H1 (cell line): Measurements from ENCODE around the gene SLC9B2. TPM values are rescaled to one million over a fixed set of nuclear protein-coding genes. Genes with fewer than 3 reads are reported as not detected.

Source experiments
- BACH1 ChIP-seq: IDR thresholded peaks from 2 replicates; pipeline ENCODE4 v1.6.1; 2012; ENCODE audit warnings: low read length, improper control_type of control experiment
- CHD2 ChIP-seq: IDR thresholded peaks from 2 replicates; pipeline ENCODE4 v1.6.1; 2012; ENCODE audit warnings: low read length, improper control_type of control experiment
- EGR1 ChIP-seq: IDR thresholded peaks from 2 replicates; pipeline ENCODE4 v1.6.1; 2011; ENCODE audit warnings: low read depth, low read length, borderline replicate concordance
- GABPA ChIP-seq: IDR thresholded peaks from 2 replicates; pipeline ENCODE4 v1.6.1; 2011; ENCODE audit warnings: mild to moderate bottlenecking, low read length, moderate library complexity, borderline replicate concordance; ENCODE audit not compliant: insufficient read depth
- HDAC2 ChIP-seq, 2 experiments: fragments of 300-600 bp in 1 of 2; sonication (generic) in 1 of 2; IDR thresholded peaks; 2 replicates each; pipeline ENCODE4 v1.6.1; 2011 to 2012; ENCODE audit warnings: low read depth in 2 of 2, low read length in 2 of 2, mild to moderate bottlenecking in 2 of 2, moderate library complexity in 2 of 2, borderline replicate concordance in 1 of 2, inconsistent platforms in 1 of 2
- MAFK ChIP-seq: IDR thresholded peaks from 2 replicates; pipeline ENCODE4 v1.6.1; 2012; ENCODE audit warnings: low read depth, mild to moderate bottlenecking, improper control_type of control experiment, low read length
- RBBP5 ChIP-seq: IDR thresholded peaks from 2 replicates; pipeline ENCODE4 v1.7.1; 2012; ENCODE audit warnings: low read depth, mild to moderate bottlenecking, inconsistent platforms, low read length, moderate library complexity, borderline replicate concordance
- RFX5 ChIP-seq: IDR thresholded peaks from 2 replicates; pipeline ENCODE4 v1.6.1; 2011; ENCODE audit warnings: low read depth, low read length, improper control_type of control experiment, borderline replicate concordance
- SIRT6 ChIP-seq: IDR thresholded peaks from one replicate; pipeline ENCODE4 v1.7.1; 2012; ENCODE audit warnings: low read length, inconsistent platforms
- SP2 ChIP-seq: IDR thresholded peaks from 2 replicates; pipeline ENCODE4 v1.6.1; 2012; ENCODE audit warnings: mild to moderate bottlenecking, low read length, inconsistent platforms
- polyA plus RNA-seq, 7 experiments: library from polyadenylated mRNA; depleted of rRNA in 3 of 7; stranded (reverse) in 5 of 7; unstranded in 2 of 7; fragments of >200 nt in 5 of 7; fragments of 200-250 nt in 2 of 7; gene quantifications; 1 replicate in 5 of 7; 2 replicates in 1 of 7; 4 replicates in 1 of 7; pipeline versions ENCODE4 v1.2.1 to v1.2.3, GENCODE V29; 2011 to 2013; ENCODE audit warnings: missing spikeins in 2 of 7, mixed read lengths in 2 of 7
- total RNA-seq: library from RNA; stranded (reverse); fragmentation: NEBNext Ultra II Directional; extraction: Animal tissue kit (Norgen Biotek cat#: 25700); gene quantifications from 2 replicates; pipeline ENCODE4 v1.2.1, GENCODE V29; 2021

SLC9B2 gene
- total and polyA plus RNA-seq, 2 of the 8 experiments (the other 6 are each of a cell fraction or from before 2014, with no cell fraction given) = 3.2 to 5.2 TPM

- TF ChIP-seq EGR1 (no peak), HDAC2 (IDR thresholded peaks at IDR 0.05; ENCODE audit: borderline replicate concordance in 1 of 2, low read depth in 2 of 2, low read length in 2 of 2) (no peak), CHD2 (no peak), RFX5 (no peak), BACH1 (no peak), SIRT6 (no peak), GABPA (no peak), MAFK (no peak), RBBP5 (no peak), SP2 (no peak)
- TF ChIP-seq, all 59 proteins: peak for 0
Measured at GRCh38 chr4:103108542-103108941, 32.0 kb upstream of the SLC9B2 start (continued).
